H7 (cell line): ENCODE results near the gene CCDC102B. TPM values are rescaled to one million over a fixed set of nuclear protein-coding genes. Genes with fewer than 3 reads are reported as not detected.

Source experiments
- DNase-seq: peaks from one replicate; pipeline ENCODE4 v3.0.0; 2012
- H3K27me3 ChIP-seq: 2 replicates; pipeline ENCODE4 v1.6.0; 2011; ENCODE audit warnings: mild to moderate bottlenecking, low read length; ENCODE audit not compliant: control insufficient read depth, insufficient read depth
- H3K36me3 ChIP-seq: replicated peaks from 2 replicates; pipeline ENCODE4 v1.5.1; 2011; ENCODE audit warnings: low read length; ENCODE audit not compliant: control insufficient read depth, insufficient read depth
- H3K4me3 ChIP-seq: 2 replicates; pipeline ENCODE4 v1.5.1; 2011; ENCODE audit warnings: low read depth, mild to moderate bottlenecking, control low read depth, low read length, moderate library complexity; ENCODE audit not compliant: insufficient read depth
- total RNA-seq: library from RNA; depleted of rRNA; stranded (reverse); fragments of >200 nt; shearing (Covaris generic); gene quantifications from 2 replicates; pipeline ENCODE4 v1.2.3, GENCODE V29; 2014; rRNA removed

The CCDC102B gene
- total RNA-seq, 1 experiment from 2014 or later = 5.3 TPM

DNA sequence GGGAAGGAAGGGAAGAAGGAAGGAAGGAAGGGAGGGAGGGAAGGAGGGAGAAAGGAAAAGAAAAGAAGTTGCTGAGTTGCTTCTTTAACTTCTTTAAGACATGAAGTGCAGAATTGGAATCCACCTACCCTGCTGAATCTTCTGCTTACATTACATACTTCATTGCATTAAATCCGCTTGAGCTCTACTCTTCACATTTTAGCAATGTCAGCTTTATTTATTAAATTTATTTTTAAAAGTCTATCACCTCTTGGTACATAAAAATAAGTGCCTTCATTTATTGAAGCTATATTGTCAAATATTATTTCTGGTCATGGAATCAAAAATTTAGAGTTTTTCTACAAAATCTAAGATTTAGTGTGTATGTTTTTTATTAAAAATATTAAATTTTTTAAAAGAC, 284.6 kb downstream of the CCDC102B start:
- no peaks in the 10 kb centered on the region for H3K36me3 ChIP-seq
- no peak for DNase-seq
- no peaks in the 10 kb centered on the region for H3K27me3 ChIP-seq
- H3K4me3 ChIP-seq = no peak overlapping the region

DNA sequence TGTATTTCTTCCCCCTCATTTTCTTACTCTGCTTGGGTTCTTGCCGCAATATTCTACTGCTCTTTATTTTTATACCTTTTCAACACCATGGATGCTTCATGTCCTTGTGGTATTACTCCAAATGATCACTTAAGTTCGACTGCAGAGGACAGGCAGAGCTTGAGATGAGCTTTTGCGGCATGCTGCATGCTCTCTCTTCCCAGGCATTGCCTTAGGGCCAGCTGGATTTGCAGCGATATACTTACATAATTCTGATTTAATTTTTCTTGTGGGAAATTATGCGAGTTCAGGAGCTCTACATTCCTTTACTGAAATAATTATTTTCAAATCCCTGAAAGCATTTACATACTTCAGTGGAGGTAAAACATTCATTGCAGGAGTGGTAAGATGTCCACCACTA, 288.1 kb downstream of the CCDC102B start:
- no peak overlapping the region for H3K4me3 ChIP-seq

DNA sequence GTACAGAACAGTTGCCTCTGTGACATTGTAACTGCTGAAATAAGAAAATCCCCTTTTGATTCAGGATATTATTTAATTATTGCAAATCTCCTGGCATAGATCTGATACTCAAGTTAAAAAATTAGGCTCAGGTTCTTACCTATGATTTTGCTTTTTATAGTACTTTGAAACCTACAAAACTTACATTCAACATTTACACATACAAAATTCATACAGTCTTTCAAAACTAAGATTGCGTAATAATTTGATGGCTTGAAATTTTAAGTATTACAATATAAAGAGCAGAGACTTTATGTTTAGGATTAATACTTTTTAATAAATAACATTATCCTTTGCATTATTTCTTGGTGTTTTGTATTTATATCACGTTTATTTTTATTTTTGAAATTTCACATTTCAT, 291.1 kb downstream of the CCDC102B start:
- Histone ChIP-seq H3K4me3 (no peak overlapping the region), H3K27me3 (no peaks in the 10 kb centered on the region), H3K36me3 (no peaks in the 10 kb centered on the region)
- DNase-seq = no peak

More for the DNA sequence above, 288.1 kb downstream of the CCDC102B start:
- no peak for DNase-seq
- no peaks in the 10 kb centered on the region for H3K27me3 ChIP-seq
- no peaks in the 10 kb centered on the region for H3K36me3 ChIP-seq

DNA sequence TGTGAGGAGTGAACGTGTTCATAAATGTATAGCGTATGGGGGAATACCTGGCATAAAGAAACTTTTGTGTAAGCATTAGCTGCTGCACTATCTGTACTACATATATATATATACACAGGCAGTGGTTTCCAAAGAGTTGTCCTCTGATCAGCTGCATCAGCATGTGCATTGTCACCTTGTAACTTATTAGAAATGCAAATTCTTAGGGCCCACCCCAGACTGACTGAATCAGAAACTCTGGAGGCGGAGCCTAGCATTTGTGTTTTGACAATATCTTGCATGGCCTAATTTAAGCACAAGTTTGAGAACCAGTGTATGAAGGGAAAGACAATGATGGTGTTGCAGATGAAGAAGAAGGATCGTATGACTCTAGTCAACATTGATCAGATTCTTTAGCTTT, 299.5 kb downstream of the CCDC102B start:
- Histone ChIP-seq H3K4me3 (no peak overlapping the region), H3K36me3 (no peaks in the 10 kb centered on the region), H3K27me3 (no peaks in the 10 kb centered on the region)
- no peak for DNase-seq

DNA sequence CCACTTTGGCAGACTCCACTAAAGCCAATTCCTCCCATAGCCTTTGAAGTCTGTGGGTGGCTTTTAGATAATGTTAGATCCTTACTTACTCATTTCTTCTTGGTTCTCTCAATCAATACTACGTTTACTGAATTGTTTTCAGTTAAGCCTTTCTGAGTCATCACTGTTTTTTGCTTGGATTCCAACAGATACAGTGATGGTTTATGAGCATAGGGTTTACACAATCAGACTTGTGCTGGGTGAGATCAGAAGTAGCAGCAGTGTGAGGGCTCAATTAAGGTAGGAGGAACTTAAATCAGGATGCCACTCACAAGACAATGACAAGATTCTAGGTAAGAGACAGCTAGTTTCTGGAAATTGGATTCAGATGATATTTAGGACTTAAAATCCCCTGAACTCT, 305.1 kb downstream of the CCDC102B start:
- H3K4me3 ChIP-seq = no peak overlapping the region
- no peaks in the 10 kb centered on the region for H3K27me3 ChIP-seq
- no peak for DNase-seq
- no peaks in the 10 kb centered on the region for H3K36me3 ChIP-seq

Other genes with a start within 250 kb of the CCDC102B start
- 18.6 and 26.9 TPM in 2 replicates for gene TMX3, start 83.0 kb upstream of the CCDC102B start, total RNA-seq